Neural cell (in vitro differentiated cells): ENCODE data around the gene HDAC9.

Experiments used
- CTCF ChIP-seq: fragments of 450-650 bp; IDR thresholded peaks from 2 replicates; pipeline ENCODE4 v1.5.1; 2014; ENCODE audit warnings: antibody characterized with exemption, mild to moderate bottlenecking, moderate library complexity; ENCODE audit not compliant: poor library complexity, severe bottlenecking
- EP300 ChIP-seq: fragments of 450-650 bp; conservative IDR thresholded peaks from 2 replicates; pipeline ENCODE4 v1.6.1; 2014; ENCODE audit warnings: antibody characterized with exemption, mild to moderate bottlenecking, moderate library complexity; ENCODE audit not compliant: poor library complexity, severe bottlenecking
- EZH2 ChIP-seq: fragments of 200-600, 300-800 bp; shearing (Covaris generic), sonication (generic); IDR thresholded peaks from 2 replicates; pipeline ENCODE4 v1.6.1; 2014; ENCODE audit warnings: antibody characterized with exemption, low read length, borderline replicate concordance, mild to moderate bottlenecking; ENCODE audit not compliant: insufficient read depth, poor library complexity, severe bottlenecking
- REST ChIP-seq: IDR thresholded peaks from 2 replicates; pipeline ENCODE4 v1.6.1; 2012; ENCODE audit warnings: borderline replicate concordance

- no peak for TF ChIP-seq CTCF
- no peak for TF ChIP-seq EZH2
- no peak for TF ChIP-seq EP300
- TF ChIP-seq REST = no peak
Measured at GRCh38 chr7:18896343-18896975, 400.9 kb downstream of the HDAC9 start.
